Esophagus muscularis mucosa (tissue), 4 donors: ENCODE data around the gene PRR11. TPM values are rescaled to one million over a fixed set of nuclear protein-coding genes. Genes with fewer than 3 reads are reported as not detected.
A peak's percentile ranks its signal among the peaks of the same experiment; 100 is the strongest.

Experiments
- DNase-seq: peaks from one replicate; pipeline ENCODE4 v3.0.0-alpha.2; 2017; ENCODE audit errors: extremely low spot score
- H3K27ac ChIP-seq, 4 donors: fragments of 200-600 bp; sonication (generic); replicated peaks in 1 of 4; 1 replicate in 3 of 4; 2 replicates in 1 of 4; pipeline ENCODE4 v1.5.1; 2016 to 2019; ENCODE audit warnings: mild to moderate bottlenecking in 1 of 4
- H3K27me3 ChIP-seq, 4 donors: fragments of 200-600 bp; sonication (generic); one replicate each; pipeline versions ENCODE4 v1.5.1 to v1.6.0; 2016 to 2019
- H3K36me3 ChIP-seq, 4 donors: fragments of 200-600 bp; sonication (generic); one replicate each; pipeline ENCODE4 v1.5.1; 2016 to 2019
- H3K4me1 ChIP-seq, 4 donors: fragments of 200-600 bp; sonication (generic); one replicate each; pipeline ENCODE4 v1.5.1; 2016 to 2019
- H3K4me3 ChIP-seq, 4 donors: fragments of 200-600 bp; sonication (generic); 1 replicate in 2 of 4; 2 replicates in 2 of 4; pipeline ENCODE4 v1.5.1; 2016 to 2019; ENCODE audit warnings: mild to moderate bottlenecking in 4 of 4, moderate library complexity in 1 of 4
- H3K9me3 ChIP-seq, 4 donors: fragments of 200-600 bp; sonication (generic); 1 replicate in 3 of 4; 2 replicates in 1 of 4; pipeline ENCODE4 v1.5.1; 2016 to 2019
- CTCF ChIP-seq, 3 experiments: fragments of 200-600 bp in 2 of 3; fragments of 450-650 bp in 1 of 3; sonication (generic) in 2 of 3; IDR thresholded peaks; one replicate each; pipeline ENCODE4 v1.5.1; 2017 to 2019; ENCODE audit warnings: antibody characterized with exemption in 3 of 3, mild to moderate bottlenecking in 2 of 3, moderate library complexity in 1 of 3
- EP300 ChIP-seq: sonication (generic); formaldehyde crosslinking; IDR thresholded peaks from one replicate; pipeline ENCODE4 v1.6.1; 2017; ENCODE audit warnings: antibody characterized with exemption
- POLR2A ChIP-seq: fragments of 450-650 bp; IDR thresholded peaks from one replicate; pipeline ENCODE4 v1.6.1; 2017; ENCODE audit warnings: antibody characterized with exemption, moderate library complexity, mild to moderate bottlenecking, low read depth
- POLR2AphosphoS5 ChIP-seq, 2 donors: sonication (generic); formaldehyde crosslinking; IDR thresholded peaks; one replicate each; pipeline ENCODE4 v1.6.1; 2017; ENCODE audit warnings: antibody characterized with exemption in 2 of 2
- WGBS: methylation state at CpG from one replicate; pipeline ENCODE4 v1.1.5; 2018; 5-methylcytosine and 5-hydroxymethylcytosine counted together
- intact Hi-C: fragments of 100-400 bp; cut with DNase I; formaldehyde crosslinking; loops from one replicate; pipeline ENCODE4 v1.15.1; 2023
- total RNA-seq, 4 donors: library from RNA; depleted of rRNA; stranded (reverse); fragments of >200 nt; gene quantifications; one replicate each; pipeline versions ENCODE4 v1.1.0 to v1.2.1, GENCODE V29; 2016

PRR11 gene
- total RNA-seq, 4 donors from 2014 or later = 0.32 to 110 (median 0.87) TPM

- no peak for DNase-seq
- H3K4me3 ChIP-seq = no peak overlapping the region
- no peaks in the 10 kb centered on the region for H3K9me3 ChIP-seq
- no peaks in the 10 kb centered on the region for H3K27me3 ChIP-seq
- 94% methylated on average over 5 of the region's 5 CpGs for WGBS
- TF ChIP-seq EP300 = no peak
- no peak for TF ChIP-seq POLR2A
- TF ChIP-seq POLR2AphosphoS5 (IDR thresholded peaks at IDR 0.05) = no peak
- no peak for TF ChIP-seq CTCF (IDR thresholded peaks at IDR 0.05)
- peaks cover 13 to 27% (median 24%) of the 10 kb centered on the region in 4 donors for H3K4me1 ChIP-seq
- no peak overlapping the region for H3K27ac ChIP-seq
- no peaks in the 10 kb centered on the region for H3K36me3 ChIP-seq
- intact Hi-C loops = loop anchor here (5.0 to 10.0 kb wide), 3 partner anchors 38 to 635 kb away; partner anchors contain the start of genes MTMR4 and SMG8
Observed at GRCh38 chr17:59149841-59150511, 5.6 kb upstream of the PRR11 start.

- no peak for TF ChIP-seq POLR2AphosphoS5 (IDR thresholded peaks at IDR 0.05)
- no peak for TF ChIP-seq POLR2A
- no peak for TF ChIP-seq CTCF (IDR thresholded peaks at IDR 0.05)
- no peak for TF ChIP-seq EP300
- H3K36me3 ChIP-seq = no peaks in the 10 kb centered on the region
- H3K27me3 ChIP-seq = no peaks in the 10 kb centered on the region
- no peak for DNase-seq
- no peak overlapping the region for H3K27ac ChIP-seq
- no peak overlapping the region for H3K4me3 ChIP-seq
- intact Hi-C loops = loop anchor here (5.0 to 10.0 kb wide), 3 partner anchors 39 to 636 kb away; partner anchors contain the start of genes MTMR4 and SMG8
- peaks cover 16 to 32% (median 28%) of the 10 kb centered on the region in 4 donors for H3K4me1 ChIP-seq
- H3K9me3 ChIP-seq = no peaks in the 10 kb centered on the region
- WGBS = 63% methylated on average over 5 of the region's 5 CpGs
Observed at GRCh38 chr17:59151006-59151405, 4.5 kb upstream of the PRR11 start.

GRCh38 chr17:59151591-59151990 is 4.0 kb upstream of the PRR11 start:
- WGBS = 71% methylated on average over 1 of the region's 1 CpG
- no peaks in the 10 kb centered on the region for H3K9me3 ChIP-seq
- peak overlapping the region in 1 of 4 donors; percentile 14 for H3K27ac ChIP-seq
- intact Hi-C loops = loop anchor here (5.0 to 10.0 kb wide), 3 partner anchors 39 to 637 kb away; partner anchors contain the start of genes MTMR4 and SMG8
- H3K36me3 ChIP-seq = no peaks in the 10 kb centered on the region
- DNase-seq = no peak
- peaks cover 21 to 37% (median 31%) of the 10 kb centered on the region in 4 donors for H3K4me1 ChIP-seq
- no peaks in the 10 kb centered on the region for H3K27me3 ChIP-seq
- no peak for TF ChIP-seq CTCF (IDR thresholded peaks at IDR 0.05)
- TF ChIP-seq POLR2AphosphoS5 (IDR thresholded peaks at IDR 0.05) = no peak
- no peak for TF ChIP-seq EP300
- no peak for TF ChIP-seq POLR2A
- no peak overlapping the region for H3K4me3 ChIP-seq

GRCh38 chr17:59152925-59153324 is 2.6 kb upstream of the PRR11 start:
- Histone ChIP-seq H3K9me3 (no peaks in the 10 kb centered on the region), H3K36me3 (no peaks in the 10 kb centered on the region), H3K27me3 (no peaks in the 10 kb centered on the region), H3K4me1 (peaks cover 21 to 37% (median 31%) of the 10 kb centered on the region in 4 donors), H3K4me3 (no peak overlapping the region), H3K27ac (peak overlapping the region in 3 of 4 donors; percentile 2 to 92 (median 87))
- intact Hi-C loops = loop anchor here (5.0 to 10.0 kb wide), 3 partner anchors 41 to 638 kb away; partner anchors contain the start of genes MTMR4 and SMG8
- WGBS = 29% methylated on average over 1 of the region's 1 CpG
- no peak for DNase-seq
- no peak for TF ChIP-seq POLR2A
- no peak for TF ChIP-seq CTCF (IDR thresholded peaks at IDR 0.05)
- TF ChIP-seq POLR2AphosphoS5 (IDR thresholded peaks at IDR 0.05) = no peak
- TF ChIP-seq EP300 = no peak
